22Rv1 (cell line): ENCODE data around the gene MOCS3.

Experiments used
- CTCF ChIP-seq: fragments of 450-650 bp; IDR thresholded peaks from 2 replicates; pipeline ENCODE4 v1.5.1; 2017; ENCODE audit warnings: mild to moderate bottlenecking
- ZFX ChIP-seq: fragments of 450-650 bp; IDR thresholded peaks from 2 replicates; pipeline ENCODE4 v1.6.1; 2017; ENCODE audit warnings: antibody characterized with exemption, borderline replicate concordance

GRCh38 chr20:50992336-50992732 lies 33.7 kb downstream of the MOCS3 start:
- TF ChIP-seq CTCF (no peak), ZFX (no peak)
